AML-193 (cell line): Measurements from ENCODE around the gene ANGPTL8.
A peak's percentile ranks its signal among the peaks of the same experiment; 100 is the strongest.

ENCODE experiments used
- DNase-seq, 2 experiments: peaks; one replicate each; lab custom pipeline; 2025; lab: John Stamatoyannopoulos, UW

The ANGPTL8 gene

DNA sequence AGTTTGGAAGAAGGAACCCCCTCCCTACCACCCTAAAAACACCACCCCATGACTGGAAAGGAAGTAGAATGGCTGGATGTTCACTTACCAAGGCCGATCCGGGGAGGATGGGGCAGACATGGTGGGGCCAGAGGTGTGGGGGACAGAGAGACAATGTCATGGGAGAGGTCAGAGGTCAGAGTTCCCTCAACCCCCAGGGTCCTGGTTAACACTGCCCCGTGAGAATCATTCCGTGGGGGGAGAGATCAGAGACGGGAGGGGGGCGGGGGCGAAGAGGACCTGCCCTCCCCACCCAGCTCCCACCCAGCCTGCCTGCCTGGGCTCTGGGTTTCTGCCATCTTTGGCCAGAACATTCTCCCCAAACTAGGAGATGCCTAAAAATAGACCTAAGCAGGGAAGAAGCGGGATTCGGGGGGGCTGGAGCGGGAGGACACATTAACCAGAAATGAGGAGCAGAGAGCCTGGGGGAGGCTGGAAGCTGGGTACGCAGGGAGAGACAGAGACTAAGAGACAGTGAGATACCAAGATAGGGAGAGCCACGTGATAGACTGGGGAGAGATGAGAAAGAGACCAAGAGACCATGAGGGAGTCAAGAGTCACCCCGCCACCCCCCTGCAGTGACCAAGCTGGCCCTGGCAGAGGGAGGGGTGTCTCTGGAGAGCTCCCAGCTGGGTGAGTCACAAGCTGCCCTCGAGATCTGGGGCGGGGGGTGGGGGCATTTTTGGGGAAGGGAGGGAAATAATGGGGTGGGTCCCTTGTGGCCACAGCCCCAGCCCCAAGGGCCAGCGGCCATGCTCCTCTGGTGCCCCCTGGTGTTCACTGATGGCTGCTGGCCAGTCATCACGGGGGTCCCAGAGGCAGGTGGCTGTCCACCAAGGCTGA is 36.0 kb upstream of the ANGPTL8 start:
- DNase-seq = peak; percentile 34 to 38

GRCh38 chr19:11204076-11204602 is 35.3 kb upstream of the ANGPTL8 start:
- DNase-seq = no peak

GRCh38 chr19:11204943-11205349 is 34.5 kb upstream of the ANGPTL8 start:
- peak; percentile 91 for DNase-seq

DNA sequence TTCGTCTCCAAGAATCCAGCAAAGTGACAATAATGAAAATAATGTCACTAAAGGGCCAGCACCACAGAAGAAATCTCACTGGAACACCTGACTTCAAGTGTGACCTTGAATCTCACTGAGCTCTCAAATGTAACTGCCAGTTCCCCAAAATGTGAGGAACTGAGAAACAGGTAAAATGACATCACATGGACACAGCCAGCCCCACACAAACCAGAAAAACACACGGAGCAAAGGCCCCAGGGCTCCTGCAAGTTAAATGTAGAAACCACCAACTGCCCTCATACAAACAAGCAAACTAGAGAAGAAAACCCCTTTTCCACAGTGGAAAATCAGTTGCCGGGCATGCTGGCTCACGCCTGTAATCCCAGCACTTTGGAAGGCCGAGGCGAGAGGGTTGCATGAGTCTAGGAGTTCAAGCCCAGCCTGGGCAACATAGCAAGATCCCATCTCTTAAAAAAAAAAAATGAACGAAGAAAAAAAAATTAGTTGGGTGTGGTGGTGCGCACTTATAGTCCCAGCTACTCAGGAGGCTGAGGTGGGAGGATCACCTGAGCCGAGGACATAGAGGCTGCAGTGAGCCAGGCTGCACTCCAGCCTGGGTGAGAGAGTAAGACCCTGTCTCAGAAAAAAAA is 33.4 kb upstream of the ANGPTL8 start:
- no peak for DNase-seq

GRCh38 chr19:11208561-11209471 is 30.6 kb upstream of the ANGPTL8 start:
- DNase-seq = no peak

- no peak for DNase-seq
These were observed 29.4 kb upstream of the ANGPTL8 start for GRCh38 chr19:11209839-11210655.

- DNase-seq = no peak
These were observed 28.8 kb upstream of the ANGPTL8 start for GRCh38 chr19:11210656-11210928.

- DNase-seq = no peak
These were observed 25.0 kb upstream of the ANGPTL8 start for GRCh38 chr19:11214387-11214786.

DNA sequence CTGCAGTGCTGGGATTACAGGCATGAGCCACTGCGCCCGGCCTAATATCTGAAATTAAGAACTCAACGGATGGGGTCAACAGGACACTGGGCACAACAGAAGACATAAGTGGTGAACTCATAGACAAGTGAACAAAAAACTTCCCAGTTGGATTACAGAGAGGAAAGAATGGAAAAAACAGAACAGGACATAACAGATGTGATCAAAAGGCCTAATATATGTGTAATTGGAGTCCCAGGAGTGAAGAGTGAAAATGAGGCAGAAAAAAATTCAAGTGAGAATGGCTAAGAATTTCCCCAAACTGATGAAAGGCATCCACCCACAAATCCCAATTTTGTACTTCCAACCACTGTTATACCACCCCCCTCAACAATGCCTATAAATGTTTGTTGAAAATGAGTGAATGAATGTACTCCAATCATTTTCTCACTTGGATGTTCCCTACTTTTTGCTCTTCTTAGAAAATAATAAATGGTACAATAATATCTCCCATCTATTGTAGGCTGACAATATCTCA is 18.3 kb upstream of the ANGPTL8 start:
- no peak for DNase-seq

DNA sequence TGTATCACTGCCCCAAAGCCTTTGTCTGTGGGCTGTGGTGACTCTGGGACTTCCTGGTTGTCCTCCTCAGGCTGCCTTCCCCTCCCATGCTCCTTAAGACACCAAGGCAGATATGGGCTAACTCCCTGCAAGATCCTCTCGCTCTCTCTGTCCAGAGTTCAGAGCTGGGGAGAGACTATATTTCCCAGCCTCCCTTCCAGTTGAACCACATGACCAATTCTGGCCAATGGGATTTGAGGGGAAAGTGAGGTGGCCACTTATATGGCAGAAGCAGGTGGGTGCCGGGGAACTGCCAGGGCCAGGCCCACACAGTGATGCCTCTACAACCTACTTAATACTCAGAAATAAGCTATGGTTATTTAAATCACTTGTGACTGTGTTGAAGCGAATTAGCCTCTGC is 16.2 kb upstream of the ANGPTL8 start:
- DNase-seq = no peak

DNA sequence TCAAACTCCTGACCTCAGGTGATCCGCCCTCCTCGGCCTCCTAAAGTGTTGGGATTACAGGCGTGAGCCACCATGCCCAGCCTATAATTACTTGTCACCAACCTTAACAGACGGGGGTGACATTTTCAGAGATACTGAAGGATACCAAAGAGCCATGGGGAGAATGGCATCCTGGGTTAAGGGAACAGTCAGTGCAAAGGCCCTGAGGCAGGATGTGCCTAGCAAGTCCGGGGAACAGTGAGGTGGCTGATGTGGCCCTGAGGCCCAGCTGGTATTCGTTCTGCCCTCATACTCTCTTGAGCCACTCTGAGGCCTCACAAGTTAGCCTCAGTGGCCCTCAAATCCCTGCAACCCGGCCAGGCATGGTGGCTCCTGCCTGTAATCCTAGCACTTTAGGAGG is 15.0 kb upstream of the ANGPTL8 start:
- DNase-seq = no peak

DNA sequence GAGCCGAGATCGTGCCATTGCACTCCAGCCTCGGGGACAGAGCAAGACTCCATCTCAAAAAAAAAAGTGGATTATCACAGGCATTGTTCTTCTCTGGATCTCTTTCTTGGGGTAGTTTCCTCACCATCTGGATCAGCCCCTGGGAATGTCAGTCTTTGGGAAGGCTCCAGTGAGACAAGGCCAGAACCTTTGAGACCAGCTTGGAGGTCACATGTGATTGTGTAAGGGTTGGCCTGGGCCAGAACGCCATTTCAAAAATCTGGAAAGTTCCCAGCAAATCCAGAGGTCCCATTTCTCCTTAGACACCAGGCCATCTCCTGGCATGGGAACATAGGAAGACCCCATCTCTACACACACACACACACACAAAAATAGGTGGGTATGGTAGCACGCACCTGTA is 14.2 kb upstream of the ANGPTL8 start:
- no peak for DNase-seq

GRCh38 chr19:11225815-11226214 is 13.6 kb upstream of the ANGPTL8 start:
- no peak for DNase-seq

DNA sequence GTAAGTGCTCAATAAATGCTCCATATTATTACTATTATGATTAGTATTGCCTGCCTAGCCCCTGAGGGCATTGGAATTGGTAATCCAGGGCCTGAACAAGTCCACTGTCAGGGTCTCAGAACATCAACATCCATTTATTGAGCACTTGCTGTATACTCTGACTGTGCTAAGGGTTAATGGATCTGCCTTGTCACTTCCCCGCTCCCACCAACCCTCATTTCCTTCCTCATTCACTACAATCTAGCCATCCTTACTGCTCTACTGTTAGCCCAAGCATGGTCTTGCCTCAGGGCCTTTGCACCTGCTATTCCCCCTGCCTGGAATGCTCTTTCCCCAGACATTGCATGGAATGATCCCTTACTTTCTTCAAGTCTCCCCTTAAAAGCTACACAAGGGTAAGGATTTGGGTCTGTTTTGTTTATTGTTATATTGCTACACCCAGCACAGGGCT is 12.7 kb upstream of the ANGPTL8 start:
- DNase-seq = no peak

DNA sequence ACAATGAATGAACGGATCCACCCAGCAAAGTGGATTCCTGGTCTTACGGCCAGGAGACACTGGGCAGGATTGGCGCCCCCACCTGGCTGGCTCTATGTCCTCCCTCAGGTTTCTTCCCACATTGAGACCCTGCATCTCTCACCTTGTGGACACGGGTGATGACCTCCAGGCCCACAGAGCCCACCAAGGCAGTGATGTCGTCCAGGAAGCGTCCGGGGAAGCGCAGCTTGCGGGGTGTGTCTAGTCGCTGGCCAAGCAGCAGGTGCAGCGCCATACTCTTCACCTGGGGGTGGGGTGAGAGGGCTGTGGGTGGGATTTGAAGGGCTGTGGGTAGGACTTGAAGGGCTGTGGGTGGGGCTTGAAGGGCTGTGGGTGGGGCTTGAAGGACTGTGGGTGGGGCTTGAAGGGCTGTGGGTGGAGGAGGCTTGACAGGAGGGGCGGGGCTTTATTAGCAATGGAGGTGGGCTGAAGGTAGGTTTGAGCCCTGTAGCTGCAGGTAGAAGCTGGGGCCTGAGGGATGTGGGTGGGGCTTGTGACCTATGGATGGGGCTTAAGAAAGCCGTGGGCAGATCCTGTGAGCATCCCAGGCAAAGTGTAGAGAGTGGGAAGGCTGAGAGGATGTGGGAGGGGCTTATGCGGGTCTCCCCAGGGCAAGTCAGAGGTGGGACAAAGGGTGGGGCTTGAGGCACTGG is 12.1 kb upstream of the ANGPTL8 start:
- no peak for DNase-seq

- DNase-seq = no peak
These were observed 8.6 kb upstream of the ANGPTL8 start for GRCh38 chr19:11230621-11231386.

GRCh38 chr19:11232555-11232954 is 6.9 kb upstream of the ANGPTL8 start:
- DNase-seq = no peak

- DNase-seq = no peak
These were observed 6.3 kb upstream of the ANGPTL8 start for GRCh38 chr19:11233073-11233472.

DNA sequence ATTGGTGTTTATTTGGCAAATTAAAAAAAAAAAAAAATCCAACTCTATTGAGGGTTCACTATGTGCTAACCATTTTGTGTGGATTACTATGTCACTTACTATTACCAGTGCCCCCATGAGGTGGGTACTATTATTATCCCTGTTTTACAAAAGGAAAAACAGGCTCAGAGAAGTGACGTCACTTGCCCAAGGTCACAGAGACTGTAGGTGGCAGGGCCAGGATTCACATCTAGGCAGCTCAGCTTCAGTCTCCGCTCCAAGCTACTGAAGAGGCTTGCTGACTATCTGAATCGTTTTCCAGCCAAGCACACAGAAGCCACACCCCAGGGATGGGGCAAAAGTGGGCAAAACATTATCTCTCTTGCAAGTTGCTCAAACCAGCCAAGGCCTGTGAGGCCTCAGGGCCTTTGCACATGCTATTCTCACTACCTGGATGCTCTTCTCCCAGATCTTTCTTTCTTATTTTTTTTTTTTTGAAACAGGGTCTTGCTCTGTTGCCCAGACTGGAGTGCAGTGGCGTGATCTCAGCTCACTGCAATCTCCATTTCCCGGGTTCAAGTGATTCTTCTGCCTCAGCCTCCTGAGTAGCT is 4.8 kb upstream of the ANGPTL8 start:
- no peak for DNase-seq
